NT2/D1 (cell line): Measurements from ENCODE around the gene USP3.

Source experiments
- YY1 ChIP-seq: IDR thresholded peaks from 2 replicates; pipeline ENCODE4 v1.6.1; 2011; ENCODE audit not compliant: insufficient read length, insufficient read depth
- ZNF274 ChIP-seq: IDR thresholded peaks from 2 replicates; pipeline ENCODE4 v1.6.1; 2011; ENCODE audit warnings: mild to moderate bottlenecking, low read depth, low read length

DNA sequence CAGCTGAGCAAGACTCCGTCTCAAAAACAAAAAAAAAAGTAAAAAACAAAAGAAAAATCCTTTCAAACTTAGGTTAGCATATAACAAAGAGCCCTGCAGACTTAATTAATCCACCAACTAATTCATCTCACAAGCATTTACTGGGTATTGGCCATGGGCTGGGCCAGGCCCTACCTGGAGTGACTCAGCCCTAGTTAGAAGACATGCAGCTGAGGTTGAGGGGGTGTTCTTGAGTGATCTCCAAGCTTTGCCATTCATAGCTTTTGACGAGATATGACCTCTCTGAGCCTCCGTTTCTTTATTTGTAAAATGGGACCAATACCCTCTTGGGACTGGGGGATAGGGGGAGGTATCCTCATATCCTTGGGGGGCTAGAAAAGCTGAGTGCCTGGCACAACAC, 100.6 kb downstream of the USP3 start:
- TF ChIP-seq YY1 (no peak), ZNF274 (no peak)
